ENCODE results near the gene BCR.

The BCR gene

DNA sequence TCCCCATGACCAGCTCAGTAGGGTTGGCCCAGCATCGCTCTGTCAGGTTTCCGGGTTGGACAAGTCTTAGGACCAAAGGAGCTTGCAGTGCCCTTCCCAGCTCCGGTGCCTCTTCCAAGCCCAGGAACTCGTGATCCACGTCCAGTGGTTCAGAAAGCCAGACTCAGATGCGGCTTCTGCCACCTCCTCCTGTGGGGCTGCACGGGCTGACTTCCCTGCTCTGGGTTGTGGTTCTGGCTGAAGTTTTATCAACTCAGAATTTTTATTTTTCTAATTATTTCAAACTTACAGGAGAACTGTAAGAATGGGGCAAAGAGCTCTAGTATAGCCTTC, 85.0 kb downstream of the BCR start:
- no peak overlapping the region for H3K4me3 ChIP-seq (replicated peaks; ENCODE audit: low read depth, low read length)
- TF ChIP-seq, protein P1, sequence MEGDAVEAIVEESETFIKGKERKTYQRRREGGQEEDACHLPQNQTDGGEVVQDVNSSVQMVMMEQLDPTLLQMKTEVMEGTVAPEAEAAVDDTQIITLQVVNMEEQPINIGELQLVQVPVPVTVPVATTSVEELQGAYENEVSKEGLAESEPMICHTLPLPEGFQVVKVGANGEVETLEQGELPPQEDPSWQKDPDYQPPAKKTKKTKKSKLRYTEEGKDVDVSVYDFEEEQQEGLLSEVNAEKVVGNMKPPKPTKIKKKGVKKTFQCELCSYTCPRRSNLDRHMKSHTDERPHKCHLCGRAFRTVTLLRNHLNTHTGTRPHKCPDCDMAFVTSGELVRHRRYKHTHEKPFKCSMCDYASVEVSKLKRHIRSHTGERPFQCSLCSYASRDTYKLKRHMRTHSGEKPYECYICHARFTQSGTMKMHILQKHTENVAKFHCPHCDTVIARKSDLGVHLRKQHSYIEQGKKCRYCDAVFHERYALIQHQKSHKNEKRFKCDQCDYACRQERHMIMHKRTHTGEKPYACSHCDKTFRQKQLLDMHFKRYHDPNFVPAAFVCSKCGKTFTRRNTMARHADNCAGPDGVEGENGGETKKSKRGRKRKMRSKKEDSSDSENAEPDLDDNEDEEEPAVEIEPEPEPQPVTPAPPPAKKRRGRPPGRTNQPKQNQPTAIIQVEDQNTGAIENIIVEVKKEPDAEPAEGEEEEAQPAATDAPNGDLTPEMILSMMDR (IDR thresholded peaks at IDR 0.05; ENCODE audit: low read depth, low read length, missing control alignments) = no peak
- DNase-seq (ENCODE audit: extremely low read depth, low read depth) = no peak

DNA sequence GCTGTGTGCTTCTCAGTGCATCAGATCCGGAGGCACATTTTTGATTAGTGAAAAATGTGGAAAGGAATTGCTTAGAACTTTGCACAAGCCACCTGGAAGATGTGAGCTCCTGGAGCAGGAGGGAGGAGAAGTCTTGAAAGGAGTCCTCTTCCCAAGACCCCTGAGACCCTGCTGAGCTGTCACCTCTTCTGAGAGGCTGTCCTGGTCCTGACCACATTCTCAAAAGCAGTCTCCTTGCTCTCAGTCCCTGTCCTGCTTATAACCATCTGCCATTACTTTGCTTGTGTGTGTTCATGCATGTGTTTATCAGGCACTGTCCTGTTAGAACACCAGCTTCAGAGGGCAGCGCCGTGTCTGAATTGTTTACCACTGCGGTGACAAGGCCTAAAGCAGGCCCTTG, 86.5 kb downstream of the BCR start:
- TF ChIP-seq, protein P1 (IDR thresholded peaks at IDR 0.05; ENCODE audit: low read depth, low read length, missing control alignments) = no peak
- no peak for DNase-seq (ENCODE audit: extremely low read depth, low read depth)
- no peak overlapping the region for H3K4me3 ChIP-seq (replicated peaks; ENCODE audit: low read depth, low read length)

DNA sequence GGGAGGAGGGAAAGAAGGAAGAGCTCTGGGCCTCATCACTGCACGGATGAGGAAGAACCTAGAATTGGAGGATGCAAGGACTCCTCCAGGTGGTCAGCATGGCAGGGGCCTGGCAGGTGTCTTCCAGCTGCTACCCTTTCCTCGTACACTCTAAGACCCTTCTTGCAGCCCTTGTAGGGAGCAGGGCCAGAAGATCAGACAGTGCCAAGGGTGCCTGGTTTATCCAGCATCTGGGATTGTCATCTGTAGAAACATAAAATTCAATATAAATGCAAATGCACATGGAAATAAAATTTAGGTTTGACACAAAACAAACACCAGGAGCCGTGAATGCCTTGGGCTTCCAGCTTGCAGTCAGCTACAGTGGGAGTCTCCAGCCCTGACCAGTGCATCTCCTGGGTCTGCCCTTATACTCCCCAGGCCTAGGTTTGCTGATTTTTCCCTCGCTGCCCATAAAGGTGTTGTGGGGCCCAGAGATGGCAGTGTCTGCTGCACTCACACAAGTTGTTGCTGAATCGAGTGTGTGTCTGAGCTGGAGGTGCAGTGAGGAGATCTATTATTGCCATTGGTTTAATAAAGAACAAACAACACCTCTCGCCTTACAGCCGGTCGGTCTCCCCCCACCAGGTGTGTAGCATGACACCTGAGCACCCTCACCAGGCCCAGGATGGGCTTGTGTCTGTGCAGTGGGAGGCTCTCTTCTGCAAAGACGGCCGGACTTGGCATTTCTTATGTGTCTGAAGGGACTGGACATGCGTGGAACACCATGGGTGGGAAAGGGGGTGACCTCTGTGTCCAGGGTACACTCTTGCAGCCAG, 87.1 kb downstream of the BCR start:
- DNase-seq (ENCODE audit: extremely low read depth, low read depth) = no peak
- TF ChIP-seq, protein P1 (IDR thresholded peaks at IDR 0.05; ENCODE audit: low read depth, low read length, missing control alignments) = no peak
- no peak overlapping the region for H3K4me3 ChIP-seq (replicated peaks; ENCODE audit: low read depth, low read length)

DNA sequence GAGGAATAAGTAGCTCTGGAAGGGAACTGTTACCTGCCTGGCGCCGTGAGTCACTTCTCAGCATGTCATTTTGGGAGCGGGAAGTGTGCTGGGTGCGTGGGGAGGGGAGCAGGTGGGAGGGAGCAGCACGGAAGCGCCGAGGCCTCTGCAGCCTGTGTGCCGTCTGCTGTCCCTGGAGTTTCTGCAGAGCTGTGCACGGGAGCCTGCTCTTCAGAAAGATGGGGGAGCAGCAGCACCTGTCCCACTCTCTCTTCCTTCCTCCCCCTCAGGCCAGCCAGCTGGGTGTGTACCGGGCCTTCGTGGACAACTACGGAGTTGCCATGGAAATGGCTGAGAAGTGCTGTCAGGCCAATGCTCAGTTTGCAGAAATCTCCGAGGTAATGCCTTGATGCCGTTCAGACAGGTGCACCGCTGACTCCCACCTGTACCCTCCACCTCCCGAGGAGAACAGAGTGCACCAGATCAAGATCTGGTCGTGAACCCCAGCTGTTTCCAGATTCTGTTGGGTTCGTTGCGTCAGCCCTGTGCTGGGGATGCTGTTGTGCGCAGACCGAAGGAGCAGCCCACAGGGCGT, 87.9 kb downstream of the BCR start:
- no peak overlapping the region for H3K4me3 ChIP-seq (replicated peaks; ENCODE audit: low read depth, low read length)
- TF ChIP-seq, protein P1 (IDR thresholded peaks at IDR 0.05; ENCODE audit: low read depth, low read length, missing control alignments) = no peak
- no peak for DNase-seq (ENCODE audit: extremely low read depth, low read depth)

DNA sequence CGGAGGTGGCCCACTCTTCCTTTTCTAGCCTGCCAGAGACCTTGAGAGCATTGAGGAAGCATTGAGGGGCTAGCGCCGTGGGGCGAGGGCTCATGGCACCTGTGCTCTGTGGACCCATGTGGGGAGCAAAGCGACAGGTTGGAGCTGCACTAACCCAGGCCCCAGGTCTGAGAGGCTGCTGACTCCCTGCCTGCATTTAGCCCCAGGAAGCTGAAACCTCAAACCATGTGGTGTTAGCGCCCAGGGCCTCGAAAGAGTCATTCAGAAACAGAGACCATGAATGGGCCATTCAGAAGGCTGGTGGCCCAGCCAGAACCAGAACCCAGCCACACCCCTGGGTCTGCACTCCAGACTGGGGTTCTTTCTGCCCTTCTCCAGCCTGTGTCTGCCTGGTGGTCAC, 88.6 kb downstream of the BCR start:
- TF ChIP-seq, protein P1 (IDR thresholded peaks at IDR 0.05; ENCODE audit: low read depth, low read length, missing control alignments) = no peak
- no peak overlapping the region for H3K4me3 ChIP-seq (replicated peaks; ENCODE audit: low read depth, low read length)

DNA sequence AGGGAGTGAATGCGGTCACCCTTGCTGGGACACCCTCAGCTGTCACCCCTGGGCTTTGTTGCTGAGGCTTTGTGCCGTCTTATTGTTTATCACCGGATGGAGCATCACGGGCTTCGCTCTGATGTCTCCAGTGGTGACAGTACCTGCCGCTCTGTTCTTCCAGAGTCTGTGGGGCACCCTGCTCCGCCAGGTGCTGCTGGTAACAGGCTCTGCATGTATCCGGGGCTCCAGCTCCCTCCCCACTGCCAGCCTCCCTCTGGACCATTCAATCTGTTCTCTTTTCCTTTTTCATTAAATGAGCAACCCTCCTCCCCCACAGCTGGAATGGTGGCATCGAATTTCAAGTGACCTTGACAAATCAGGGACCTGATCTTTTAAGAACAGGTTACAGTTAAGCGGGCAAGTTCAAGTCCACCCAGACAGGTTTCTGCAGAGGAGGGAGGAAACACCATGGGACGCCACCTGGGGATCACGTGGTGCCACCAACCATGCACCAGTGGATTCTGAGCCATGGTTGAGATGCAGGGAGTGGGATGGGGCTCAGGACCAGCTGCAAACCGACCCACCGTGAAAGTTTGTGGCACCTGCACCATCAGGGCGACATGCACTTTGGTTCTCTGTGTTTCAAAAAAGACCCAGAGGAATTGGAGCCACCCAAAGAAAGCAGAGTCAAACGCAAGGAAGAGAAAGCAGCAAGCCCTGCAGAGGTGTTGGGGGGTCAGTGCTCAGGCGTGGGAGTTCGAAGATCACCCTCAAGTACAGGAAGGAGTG, 89.3 kb downstream of the BCR start:
- DNase-seq (ENCODE audit: extremely low read depth, low read depth) = no peak
- TF ChIP-seq, protein P1 (IDR thresholded peaks at IDR 0.05; ENCODE audit: low read depth, low read length, missing control alignments) = no peak
- no peak overlapping the region for H3K4me3 ChIP-seq (replicated peaks; ENCODE audit: low read depth, low read length)

More for the DNA sequence above, 88.6 kb downstream of the BCR start:
- DNase-seq (ENCODE audit: extremely low read depth, low read depth) = no peak

Measured in HFF-Myc (cell line).